VCaP (cell line): ENCODE measurements around the gene ELK3.

Experiments
- H3K27ac ChIP-seq: fragments of 450-650 bp; 2 replicates; pipeline ENCODE4 v1.5.1; 2017
- CTCF ChIP-seq: fragments of 450-650 bp; conservative IDR thresholded peaks from 2 replicates; pipeline ENCODE4 v1.5.1; 2017; ENCODE audit warnings: mild to moderate bottlenecking, moderate library complexity

ELK3 gene

GRCh38 chr12:96205908-96206307 is 11.7 kb downstream of the ELK3 start:
- no peak overlapping the region for H3K27ac ChIP-seq
- no peak for TF ChIP-seq CTCF

- no peak overlapping the region for H3K27ac ChIP-seq
- TF ChIP-seq CTCF: no peak
These were observed 12.9 kb downstream of the ELK3 start for GRCh38 chr12:96206936-96207662.

- TF ChIP-seq CTCF: no peak
- H3K27ac ChIP-seq: no peak overlapping the region
These were observed 14.2 kb downstream of the ELK3 start for GRCh38 chr12:96208346-96208745.

- no peak overlapping the region for H3K27ac ChIP-seq
- peak; percentile 59 for TF ChIP-seq CTCF
These were observed 14.8 kb downstream of the ELK3 start for GRCh38 chr12:96208801-96209549.

- no peak for TF ChIP-seq CTCF
- no peak overlapping the region for H3K27ac ChIP-seq
These were observed 16.3 kb downstream of the ELK3 start for GRCh38 chr12:96210376-96211055.

- H3K27ac ChIP-seq: no peak overlapping the region
These were observed 17.8 kb downstream of the ELK3 start for GRCh38 chr12:96211988-96212387.

More at GRCh38 chr12:96211988-96212387, 17.8 kb downstream of the ELK3 start:
- no peak for TF ChIP-seq CTCF
